Fibroblast of skin of left quadriceps (primary cell): ENCODE results near the gene OTOGL.

Source experiments
- DNase-seq, 2 experiments: peaks; one replicate each; pipeline ENCODE4 v3.0.0-alpha.2; 2013; ENCODE audit warnings: low read depth in 2 of 2

The OTOGL gene

GRCh38 chr12:80364056-80364455 lies 264.7 kb downstream of the OTOGL start:
- DNase-seq = no peak

- DNase-seq = no peak
Measured at GRCh38 chr12:80373666-80374065, 274.3 kb downstream of the OTOGL start.

GRCh38 chr12:80374615-80375014 lies 275.3 kb downstream of the OTOGL start:
- no peak for DNase-seq

GRCh38 chr12:80377140-80377794 lies 277.9 kb downstream of the OTOGL start:
- no peak for DNase-seq

- no peak for DNase-seq
Measured at GRCh38 chr12:80381121-80381520, 281.8 kb downstream of the OTOGL start.

- no peak for DNase-seq
Measured at GRCh38 chr12:80382254-80382653, 282.9 kb downstream of the OTOGL start.

- no peak for DNase-seq
Measured at GRCh38 chr12:80400571-80400991, 301.2 kb downstream of the OTOGL start.

- DNase-seq = no peak
Measured at GRCh38 chr12:80401191-80401590, 301.9 kb downstream of the OTOGL start.

GRCh38 chr12:80404629-80405028 lies 305.3 kb downstream of the OTOGL start:
- no peak for DNase-seq

GRCh38 chr12:80406253-80406652 lies 306.9 kb downstream of the OTOGL start:
- no peak for DNase-seq

GRCh38 chr12:80411787-80412186 lies 312.4 kb downstream of the OTOGL start:
- no peak for DNase-seq

- peak; percentile 37 to 43 for DNase-seq
Measured at GRCh38 chr12:80412343-80412953, 313.1 kb downstream of the OTOGL start.

GRCh38 chr12:80413462-80413861 lies 314.1 kb downstream of the OTOGL start:
- no peak for DNase-seq

GRCh38 chr12:80415466-80415865 lies 316.1 kb downstream of the OTOGL start:
- no peak for DNase-seq

GRCh38 chr12:80419644-80420043 lies 320.3 kb downstream of the OTOGL start:
- no peak for DNase-seq

- no peak for DNase-seq
Measured at GRCh38 chr12:80420075-80420474, 320.7 kb downstream of the OTOGL start.

- peak in 1 of 2 experiments; percentile 39 for DNase-seq
Measured at GRCh38 chr12:80422550-80422949, 323.2 kb downstream of the OTOGL start.
